ENCODE measurements around the gene SYNE3.

DNA sequence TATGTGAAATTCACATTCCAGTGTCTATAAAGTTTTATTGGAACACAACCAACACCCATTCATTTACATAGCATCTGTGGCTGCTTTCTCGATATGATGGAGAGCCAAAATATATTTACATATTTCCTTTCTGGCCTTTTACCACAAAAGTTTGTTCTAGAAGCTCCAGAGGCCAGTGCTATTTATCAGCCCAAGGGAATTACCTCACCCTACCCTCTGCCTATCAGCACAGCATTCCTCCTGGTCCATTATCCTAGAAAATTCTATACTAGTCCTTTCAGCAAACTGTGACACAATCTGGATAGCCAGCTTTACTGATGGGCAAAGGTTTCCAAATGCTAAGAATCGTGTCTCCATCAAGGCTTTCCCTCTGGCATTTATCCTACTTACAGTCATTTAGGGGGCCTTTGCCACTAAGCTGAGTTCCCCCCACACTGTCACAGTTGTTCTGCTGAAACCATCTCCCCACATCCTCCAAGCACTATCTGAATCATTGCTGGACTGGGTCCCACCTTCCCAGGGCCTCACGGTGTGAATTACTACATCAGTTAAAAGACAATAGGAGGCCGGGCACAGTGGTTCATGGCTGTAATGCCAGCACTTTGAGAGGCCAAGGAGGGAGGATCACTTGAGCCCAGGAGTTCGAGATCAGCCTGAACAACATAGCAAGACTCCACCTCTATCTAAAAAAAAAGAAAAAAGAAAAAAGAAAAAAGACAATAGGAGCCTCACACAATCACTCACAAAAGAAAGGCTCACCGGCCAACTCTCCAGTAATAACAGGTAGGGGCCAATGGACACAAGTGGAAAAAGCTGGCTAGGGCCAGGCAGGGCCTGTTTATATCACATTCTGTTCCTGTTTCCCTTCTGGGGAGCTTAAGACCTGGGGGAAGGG, 12.1 kb downstream of the SYNE3 start:
- TF ChIP-seq CTCF (IDR thresholded peaks at IDR 0.05) (no peak), POLR2A (IDR thresholded peaks at IDR 0.05) (no peak)
